HG02870 (cell line): Measurements from ENCODE around the gene COL26A1.
"Not testable (repeated sequence)": the region's sequence is repeated elsewhere in the genome, so short reads cannot be mapped to it uniquely, and the experiment has no call there.

ENCODE experiments used
- ATAC-seq: cut with Tn5 transposase; IDR thresholded peaks from one replicate; pipeline ENCODE4 v1.9.1; 2021; ENCODE audit warnings: mild to moderate bottlenecking, moderate library complexity; ENCODE audit not compliant: unreplicated experiment

The COL26A1 gene

GRCh38 chr7:101436221-101436735 is 73.6 kb downstream of the COL26A1 start:
- no peak for ATAC-seq

GRCh38 chr7:101436857-101437576 is 74.3 kb downstream of the COL26A1 start:
- no peak for ATAC-seq

GRCh38 chr7:101441890-101442289 is 79.2 kb downstream of the COL26A1 start:
- ATAC-seq: no peak

GRCh38 chr7:101442426-101443070 is 79.9 kb downstream of the COL26A1 start:
- no peak for ATAC-seq

- ATAC-seq: no peak
Measured at GRCh38 chr7:101450064-101450463, 87.4 kb downstream of the COL26A1 start.

GRCh38 chr7:101453617-101454016 is 90.9 kb downstream of the COL26A1 start:
- no peak for ATAC-seq

GRCh38 chr7:101457001-101457750 is 94.5 kb downstream of the COL26A1 start:
- no peak for ATAC-seq

GRCh38 chr7:101465131-101465530 is 102.5 kb downstream of the COL26A1 start:
- no peak for ATAC-seq

GRCh38 chr7:101465576-101466196 is 103.0 kb downstream of the COL26A1 start:
- ATAC-seq: no peak

GRCh38 chr7:101466871-101467270 is 104.2 kb downstream of the COL26A1 start:
- no peak for ATAC-seq

GRCh38 chr7:101468546-101469275 is 106.0 kb downstream of the COL26A1 start:
- ATAC-seq: no peak

- no peak for ATAC-seq
Measured at GRCh38 chr7:101470668-101471487, 108.2 kb downstream of the COL26A1 start.

- ATAC-seq: no peak
Measured at GRCh38 chr7:101474178-101474577, 111.5 kb downstream of the COL26A1 start.

GRCh38 chr7:101475691-101476090 is 113.0 kb downstream of the COL26A1 start:
- not testable (repeated sequence) for ATAC-seq

- ATAC-seq: no peak
Measured at GRCh38 chr7:101479217-101479616, 116.5 kb downstream of the COL26A1 start.

- not testable (repeated sequence) for ATAC-seq
Measured at GRCh38 chr7:101486056-101486432, 123.4 kb downstream of the COL26A1 start.

GRCh38 chr7:101486433-101487104 is 123.9 kb downstream of the COL26A1 start:
- no peak for ATAC-seq

GRCh38 chr7:101487105-101487458 is 124.4 kb downstream of the COL26A1 start:
- no peak for ATAC-seq

GRCh38 chr7:101487753-101488152 is 125.1 kb downstream of the COL26A1 start:
- ATAC-seq: no peak
